Heart left ventricle (tissue), 16 donors: ENCODE measurements around the gene NOS1AP. TPM values are rescaled to one million over a fixed set of nuclear protein-coding genes. Genes with fewer than 3 reads are reported as not detected.

Experiments used
- ATAC-seq, 4 donors: fragments of 200-7000 bp; cut with Tn5 transposase; one replicate each; pipeline ENCODE4 v1.9.1; 2020 to 2022; ENCODE audit warnings: moderate library complexity in 4 of 4, mild to moderate bottlenecking in 3 of 4, moderate number of reproducible peaks in 1 of 4
- DNase-seq, 5 donors: peaks; one replicate each; pipeline ENCODE4 v3.0.0-alpha.2; 2020
- H3K27ac ChIP-seq, 12 donors: fragments of 200-600 bp; sonication (generic) in 4 of 12; one replicate each; pipeline versions ENCODE4 v1.5.0 to v1.8.0; 2016 to 2022; ENCODE audit warnings: mild to moderate bottlenecking in 2 of 12
- H3K27me3 ChIP-seq, 9 donors: fragments of 200-600 bp; sonication (generic) in 2 of 9; one replicate each; pipeline versions ENCODE4 v1.5.1 to v1.8.0; 2016 to 2022; ENCODE audit warnings: mild to moderate bottlenecking in 3 of 9
- H3K36me3 ChIP-seq, 9 donors: fragments of 200-600 bp; sonication (generic) in 2 of 9; one replicate each; pipeline versions ENCODE4 v1.5.0 to v1.8.0; 2018 to 2022; ENCODE audit warnings: mild to moderate bottlenecking in 2 of 9
- H3K4me1 ChIP-seq, 12 donors: fragments of 200-600 bp; sonication (generic) in 4 of 12; one replicate each; pipeline versions ENCODE4 v1.5.0 to v1.8.0; 2016 to 2022; ENCODE audit warnings: mild to moderate bottlenecking in 3 of 12
- H3K4me3 ChIP-seq, 12 donors: fragments of 200-600 bp; sonication (generic) in 4 of 12; one replicate each; pipeline versions ENCODE4 v1.5.0 to v1.8.0; 2017 to 2022; ENCODE audit warnings: mild to moderate bottlenecking in 9 of 12, moderate library complexity in 4 of 12
- H3K9me3 ChIP-seq, 12 donors: fragments of 200-600 bp; sonication (generic) in 4 of 12; one replicate each; pipeline versions ENCODE4 v1.5.0 to v1.8.0; 2016 to 2022; ENCODE audit warnings: mild to moderate bottlenecking in 1 of 12
- POLR2A ChIP-seq, 2 donors: fragments of 450-650 bp; IDR thresholded peaks; one replicate each; pipeline ENCODE4 v1.6.1; 2017; ENCODE audit warnings: antibody characterized with exemption in 2 of 2, mild to moderate bottlenecking in 2 of 2, moderate library complexity in 2 of 2
- WGBS, 4 donors: extraction: QIAGEN DNeasy Blood & Tissue Kit in 2 of 4; methylation state at CpG; one replicate each; pipeline versions ENCODE4 v1.1.5 to v1.1.7; 2013 to 2018; 5-methylcytosine and 5-hydroxymethylcytosine counted together
- intact Hi-C, 10 donors: fragments of 100-400 bp; cut with DNase I; formaldehyde crosslinking; loops; one replicate each; pipeline versions ENCODE4 v1.11.1 to v1.14.2; 2022
- polyA plus RNA-seq, 2 donors: library from polyadenylated mRNA; stranded (reverse); fragments of 200-250 nt; gene quantifications; one replicate each; pipeline ENCODE4 v1.2.3, GENCODE V29; 2013
- total RNA-seq, 9 donors: library from RNA; depleted of rRNA in 2 of 9; stranded (reverse); fragments of >200 nt in 2 of 9; fragmentation: NEBNext Ultra II Directional in 3 of 9; extraction: Animal tissue kit (Norgen Biotek cat#: 25700) in 3 of 9; gene quantifications; one replicate each; pipeline versions ENCODE4 v1.1.0 to v1.2.4, GENCODE V29; 2016 to 2023
- TF ChIP-seq, protein P1 (sequence below), 12 donors: fragments of 200-600 bp; sonication (generic) in 4 of 12; IDR thresholded peaks; one replicate each; pipeline versions ENCODE4 v1.5.0 to v1.8.0; 2018 to 2022; ENCODE audit warnings: antibody characterized with exemption in 12 of 12, mild to moderate bottlenecking in 5 of 12
- donor health status: ischemic (EF 13 %, LVEDD 7.1; RV severe dilation, severe dysfunction).
- donor health status: healthy with polysubstance abuse.
- donor health status: DM: no; HTN: yes; CAD: no.
- donor health status: DM: no; HTN: no; CAD: no.
- donor health status: ischemic (EF 25% LVEDD 6.9; RV normal size, moderate dysfunction).
- donor health status: ischemic (EF 25% LVEDD 5.7; RV mildly dilated, moderate dysfunction).
- donor health status: healthy.
- donor health status: DM: yes; HTN: yes; CAD: no.
- donor health status: ischemic (EF 35%, LVEDD 5.7; RV mildly dilated, moderate dysfunction).
- donor health status: nonischemic (EF 11% LVEDD 7.7; RV severe dilation, severe dysfunction).
- donor health status: DM: yes; HTN: yes; CAD: no.
- donor health status: PGD.
- donor health status: ischemic (EF 29% LVEDD 5.4; RV normal size, mild dysfunction).
- donor health status: nonischemic (EF 23%, LVEDD 6.1; RV moderate dilation, normal function).

Gene NOS1AP
- total and polyA plus RNA-seq, 11 donors: 1.1 to 6.4 (median 4.3) TPM

DNA sequence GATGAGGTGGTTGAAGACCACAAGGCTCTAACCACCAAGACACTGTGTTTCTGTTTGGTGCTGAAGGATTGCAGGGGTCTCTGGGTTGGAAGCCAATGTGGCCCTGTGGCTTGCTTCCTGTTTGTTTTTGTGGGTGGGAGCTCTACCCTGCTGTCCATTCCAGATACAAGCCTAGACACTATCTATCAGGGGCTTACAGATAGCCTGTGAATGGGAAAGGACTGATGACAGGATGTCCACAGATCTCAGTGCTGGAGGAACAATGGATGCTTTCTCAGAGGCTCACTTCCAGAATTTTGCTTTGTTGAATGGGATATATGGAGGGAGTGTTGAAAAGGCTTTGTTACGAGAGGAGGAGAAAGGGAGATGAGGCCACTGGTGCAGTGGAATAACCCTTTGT is 69.7 kb downstream of the NOS1AP start:
- Histone ChIP-seq H3K9me3 (no peaks in the 10 kb centered on the region), H3K27ac (no peak overlapping the region), H3K4me3 (no peak overlapping the region), H3K36me3 (no peaks in the 10 kb centered on the region), H3K27me3 (no peaks in the 10 kb centered on the region), H3K4me1 (peaks cover 0 to 38% (median 6%) of the 10 kb centered on the region in 12 donors)
- ATAC-seq: no peak
- TF ChIP-seq POLR2A (IDR thresholded peaks at IDR 0.05): no peak
- TF ChIP-seq, protein P1, sequence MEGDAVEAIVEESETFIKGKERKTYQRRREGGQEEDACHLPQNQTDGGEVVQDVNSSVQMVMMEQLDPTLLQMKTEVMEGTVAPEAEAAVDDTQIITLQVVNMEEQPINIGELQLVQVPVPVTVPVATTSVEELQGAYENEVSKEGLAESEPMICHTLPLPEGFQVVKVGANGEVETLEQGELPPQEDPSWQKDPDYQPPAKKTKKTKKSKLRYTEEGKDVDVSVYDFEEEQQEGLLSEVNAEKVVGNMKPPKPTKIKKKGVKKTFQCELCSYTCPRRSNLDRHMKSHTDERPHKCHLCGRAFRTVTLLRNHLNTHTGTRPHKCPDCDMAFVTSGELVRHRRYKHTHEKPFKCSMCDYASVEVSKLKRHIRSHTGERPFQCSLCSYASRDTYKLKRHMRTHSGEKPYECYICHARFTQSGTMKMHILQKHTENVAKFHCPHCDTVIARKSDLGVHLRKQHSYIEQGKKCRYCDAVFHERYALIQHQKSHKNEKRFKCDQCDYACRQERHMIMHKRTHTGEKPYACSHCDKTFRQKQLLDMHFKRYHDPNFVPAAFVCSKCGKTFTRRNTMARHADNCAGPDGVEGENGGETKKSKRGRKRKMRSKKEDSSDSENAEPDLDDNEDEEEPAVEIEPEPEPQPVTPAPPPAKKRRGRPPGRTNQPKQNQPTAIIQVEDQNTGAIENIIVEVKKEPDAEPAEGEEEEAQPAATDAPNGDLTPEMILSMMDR (IDR thresholded peaks at IDR 0.05): no peak
- intact Hi-C loops: no loop called here
- DNase-seq: no peak
- 48 to 83% (median 73%) methylated on average over 1 of the region's 1 CpG for WGBS, 4 donors

DNA sequence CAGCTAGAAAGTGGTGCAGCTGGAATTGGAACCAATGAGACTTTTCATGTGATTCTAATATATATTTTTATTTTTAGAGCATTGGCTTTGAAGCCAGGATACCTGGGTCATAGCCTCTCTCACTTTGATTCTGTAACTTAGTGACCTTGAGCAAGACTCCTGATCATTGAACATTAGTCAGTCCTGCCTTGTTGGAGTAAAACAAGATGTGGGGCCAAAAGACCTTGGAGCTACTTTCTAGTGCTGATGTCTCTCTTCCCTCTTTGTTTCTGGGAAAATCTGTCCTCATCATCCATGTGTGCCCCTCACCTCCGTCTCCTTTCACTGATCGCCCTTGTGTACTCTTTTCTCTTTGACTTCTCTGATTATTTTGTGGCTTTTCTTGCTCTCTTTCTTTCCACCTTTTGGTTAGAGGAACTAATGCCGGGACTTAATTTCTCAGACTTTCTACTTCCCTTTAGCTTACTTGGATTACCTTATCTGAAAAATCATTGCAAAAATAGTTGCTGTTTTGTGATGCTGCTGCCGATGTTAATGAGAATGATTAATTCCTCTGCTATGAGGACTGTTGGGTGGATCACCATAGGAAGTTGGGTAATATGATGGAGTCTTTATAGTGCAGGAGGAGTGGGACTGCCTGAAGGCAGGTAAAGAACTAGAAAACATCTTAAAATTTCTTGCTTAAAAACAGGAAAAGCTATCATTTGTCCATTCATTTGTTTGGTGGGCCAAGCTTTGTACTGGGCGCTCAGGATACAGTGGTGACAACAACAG is 72.0 kb downstream of the NOS1AP start:
- H3K27ac ChIP-seq: no peak overlapping the region

DNA sequence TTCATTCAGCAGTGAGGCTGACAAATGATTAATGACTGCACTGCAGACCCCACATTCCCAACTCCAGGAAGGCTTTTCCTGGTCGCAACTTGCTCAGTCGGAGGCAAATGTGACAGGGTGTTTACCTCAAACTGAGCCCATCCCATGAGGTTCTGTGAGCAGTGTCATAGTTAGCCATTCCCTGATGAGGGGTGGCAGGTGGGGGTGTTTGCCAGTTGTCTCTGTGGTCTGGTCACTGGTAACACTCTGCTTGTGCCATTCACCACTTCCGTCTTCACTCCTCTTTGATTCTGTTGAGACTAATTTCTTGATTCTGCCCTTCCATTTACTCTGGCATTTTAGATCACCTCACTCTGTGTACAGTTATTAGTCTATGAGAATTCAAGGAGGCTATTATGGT is 73.5 kb downstream of the NOS1AP start:
- no peaks in the 10 kb centered on the region for H3K36me3 ChIP-seq
- H3K4me1 ChIP-seq: peaks cover 0 to 20% (median 0%) of the 10 kb centered on the region in 12 donors
- DNase-seq: no peak
- ATAC-seq: no peak
- no peak for TF ChIP-seq POLR2A (IDR thresholded peaks at IDR 0.05)
- TF ChIP-seq, protein P1 (IDR thresholded peaks at IDR 0.05): no peak
- H3K27ac ChIP-seq: no peak overlapping the region
- H3K4me3 ChIP-seq: no peak overlapping the region
- WGBS, 4 donors: 63 to 89% (median 77%) methylated on average over 3 of the region's 3 CpGs
- no peaks in the 10 kb centered on the region for H3K9me3 ChIP-seq
- H3K27me3 ChIP-seq: no peaks in the 10 kb centered on the region
- intact Hi-C loops: no loop called here

More for the DNA sequence above, 72.0 kb downstream of the NOS1AP start:
- ATAC-seq (no peak), DNase-seq (no peak)
- H3K9me3 ChIP-seq: no peaks in the 10 kb centered on the region
- 74 to 88% (median 86%) methylated on average over 5 of the region's 5 CpGs for WGBS, 4 donors
- TF ChIP-seq, protein P1 (IDR thresholded peaks at IDR 0.05): no peak
- no peak for TF ChIP-seq POLR2A (IDR thresholded peaks at IDR 0.05)
- no peaks in the 10 kb centered on the region for H3K27me3 ChIP-seq
- no peaks in the 10 kb centered on the region for H3K36me3 ChIP-seq
- intact Hi-C loops: no loop called here
- H3K4me3 ChIP-seq: no peak overlapping the region
- H3K4me1 ChIP-seq: peaks cover 0 to 30% (median 3%) of the 10 kb centered on the region in 12 donors

GRCh38 chr1:162144268-162144667 is 74.8 kb downstream of the NOS1AP start:
- no peak for ATAC-seq
- no peaks in the 10 kb centered on the region for H3K27me3 ChIP-seq
- TF ChIP-seq, protein P1 (IDR thresholded peaks at IDR 0.05): no peak
- no peak for TF ChIP-seq POLR2A (IDR thresholded peaks at IDR 0.05)
- WGBS, 4 donors: 56 to 65% (median 61%) methylated on average over 3 of the region's 3 CpGs
- intact Hi-C loops: no loop called here
- no peaks in the 10 kb centered on the region for H3K9me3 ChIP-seq
- no peak overlapping the region for H3K4me3 ChIP-seq
- H3K36me3 ChIP-seq: no peaks in the 10 kb centered on the region
- peaks cover 0 to 10% (median 0%) of the 10 kb centered on the region in 12 donors for H3K4me1 ChIP-seq
- no peak overlapping the region for H3K27ac ChIP-seq
- DNase-seq: no peak
